HG03439 (cell line): ENCODE measurements around the gene SH3BP5.

Experiments
- ATAC-seq: cut with Tn5 transposase; IDR thresholded peaks from one replicate; pipeline ENCODE4 v1.9.1; 2021; ENCODE audit warnings: mild to moderate bottlenecking, moderate library complexity; ENCODE audit not compliant: unreplicated experiment

SH3BP5 gene

GRCh38 chr3:15279671-15280402 lies 52.5 kb downstream of the SH3BP5 start:
- ATAC-seq: no peak

GRCh38 chr3:15279205-15279604 lies 53.2 kb downstream of the SH3BP5 start:
- ATAC-seq: no peak

GRCh38 chr3:15277861-15278500 lies 54.4 kb downstream of the SH3BP5 start:
- ATAC-seq: no peak

- ATAC-seq: no peak
These were observed 56.2 kb downstream of the SH3BP5 start for GRCh38 chr3:15276028-15276724.

- no peak for ATAC-seq
These were observed 59.2 kb downstream of the SH3BP5 start for GRCh38 chr3:15273227-15273626.

GRCh38 chr3:15272426-15273196 lies 59.8 kb downstream of the SH3BP5 start:
- no peak for ATAC-seq

GRCh38 chr3:15271785-15272381 lies 60.5 kb downstream of the SH3BP5 start:
- peak; percentile 40 for ATAC-seq

- ATAC-seq: no peak
These were observed 61.4 kb downstream of the SH3BP5 start for GRCh38 chr3:15271030-15271429.

GRCh38 chr3:15269091-15269989 lies 63.0 kb downstream of the SH3BP5 start:
- ATAC-seq: peak; percentile 69

- ATAC-seq: peak; percentile 53
These were observed 64.3 kb downstream of the SH3BP5 start for GRCh38 chr3:15268033-15268631.

- ATAC-seq: no peak
These were observed 64.9 kb downstream of the SH3BP5 start for GRCh38 chr3:15267502-15267901.

- ATAC-seq: no peak
These were observed 65.6 kb downstream of the SH3BP5 start for GRCh38 chr3:15266510-15267376.

GRCh38 chr3:15265655-15266509 lies 66.5 kb downstream of the SH3BP5 start:
- no peak for ATAC-seq

- no peak for ATAC-seq
These were observed 67.9 kb downstream of the SH3BP5 start for GRCh38 chr3:15264486-15264885.

GRCh38 chr3:15263926-15264325 lies 68.5 kb downstream of the SH3BP5 start:
- ATAC-seq: no peak

GRCh38 chr3:15263120-15263519 lies 69.3 kb downstream of the SH3BP5 start:
- ATAC-seq: no peak

- no peak for ATAC-seq
These were observed 70.4 kb downstream of the SH3BP5 start for GRCh38 chr3:15262021-15262420.

GRCh38 chr3:15261274-15261673 lies 71.1 kb downstream of the SH3BP5 start:
- no peak for ATAC-seq
